ENCODE results near the gene ABI1.
"Not testable (repeated sequence)": the region's sequence is repeated elsewhere in the genome, so short reads cannot be mapped to it uniquely, and the experiment has no call there.

ABI1 gene

GRCh38 chr10:26860443-26861204, at the start of gene ABI1:
TSS of gene ABI1 (minus strand) at chr10:26860958. CDS start at chr10:26860863, 95 bp downstream.
- FAIRE-seq, result peak; percentile 89
- DNase-seq (ENCODE audit: insufficient read length, low spot score), result peak; percentile 86

GRCh38 chr10:26909753-26910152, 49.0 kb upstream of the ABI1 start:
- DNase-seq (ENCODE audit: insufficient read length, low spot score), result no peak
- FAIRE-seq, result no peak

- not testable (repeated sequence) for DNase-seq (ENCODE audit: insufficient read length, low spot score); FAIRE-seq
Observed at GRCh38 chr10:26905253-26905781, 44.6 kb upstream of the ABI1 start.

GRCh38 chr10:26903431-26904217, 42.9 kb upstream of the ABI1 start:
- no peak for FAIRE-seq
- DNase-seq (ENCODE audit: insufficient read length, low spot score), result no peak

GRCh38 chr10:26892306-26892923, 31.7 kb upstream of the ABI1 start:
- not testable (repeated sequence) for FAIRE-seq; DNase-seq (ENCODE audit: insufficient read length, low spot score)

GRCh38 chr10:26890956-26891355, 30.2 kb upstream of the ABI1 start:
- FAIRE-seq (peak; percentile 4), DNase-seq (ENCODE audit: insufficient read length, low spot score) (peak; percentile 10)

- DNase-seq (ENCODE audit: insufficient read length, low spot score), result no peak
- no peak for FAIRE-seq
Observed at GRCh38 chr10:26887611-26888215, 27.0 kb upstream of the ABI1 start.

- peak; percentile 62 for FAIRE-seq
- peak; percentile 49 for DNase-seq (ENCODE audit: insufficient read length, low spot score)
Observed at GRCh38 chr10:26881600-26882331, 21.0 kb upstream of the ABI1 start.

- DNase-seq (ENCODE audit: insufficient read length, low spot score) (no peak), FAIRE-seq (no peak)
Observed at GRCh38 chr10:26879744-26880143, 19.0 kb upstream of the ABI1 start.

- FAIRE-seq (no peak), DNase-seq (ENCODE audit: insufficient read length, low spot score) (no peak)
Observed at GRCh38 chr10:26870766-26871165, 10.0 kb upstream of the ABI1 start.

GRCh38 chr10:26869528-26869927, 8.8 kb upstream of the ABI1 start:
- FAIRE-seq (no peak), DNase-seq (ENCODE audit: insufficient read length, low spot score) (no peak)

- DNase-seq (ENCODE audit: insufficient read length, low spot score), result no peak
- no peak for FAIRE-seq
Observed at GRCh38 chr10:26863351-26864076, 2.8 kb upstream of the ABI1 start.

GRCh38 chr10:26861205-26861998, 644 bp upstream of the ABI1 start:
- no peak for DNase-seq (ENCODE audit: insufficient read length, low spot score)
- no peak for FAIRE-seq

- FAIRE-seq, result no peak
- peak; percentile 42 for DNase-seq (ENCODE audit: insufficient read length, low spot score)
Observed at GRCh38 chr10:26860102-26860442, 686 bp downstream of the ABI1 start.

- DNase-seq (ENCODE audit: insufficient read length, low spot score), result no peak
- no peak for FAIRE-seq
Observed at GRCh38 chr10:26859241-26860101, 1.3 kb downstream of the ABI1 start.

GRCh38 chr10:26858707-26859034, 2.1 kb downstream of the ABI1 start:
- no peak for DNase-seq (ENCODE audit: insufficient read length, low spot score)
- no peak for FAIRE-seq

- no peak for DNase-seq (ENCODE audit: insufficient read length, low spot score)
- no peak for FAIRE-seq
Observed at GRCh38 chr10:26857991-26858706, 2.6 kb downstream of the ABI1 start.
